ENCODE results near the gene PARD3. TPM values are rescaled to one million over a fixed set of nuclear protein-coding genes. Genes with fewer than 3 reads are reported as not detected.

PARD3 gene
- total RNA-seq, 1 donor from 2014 or later = 22.9 TPM

DNA sequence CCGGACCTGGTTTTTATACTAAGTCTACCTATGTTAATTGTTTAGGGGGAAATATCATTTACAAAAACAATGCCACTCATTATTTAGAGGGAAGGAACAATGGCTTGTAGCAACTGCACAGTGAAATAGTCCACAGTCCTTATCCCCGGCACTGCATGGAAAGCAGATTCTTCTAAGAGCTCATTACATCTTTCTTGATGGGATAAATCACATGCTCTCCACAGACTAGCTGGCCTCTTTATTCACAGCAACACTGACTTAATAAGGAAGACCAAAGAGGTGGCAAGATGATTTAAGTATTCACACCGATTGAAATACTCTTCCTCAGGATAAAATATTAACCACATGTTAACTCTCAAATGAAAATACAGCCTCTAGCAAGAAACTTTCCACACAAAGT is 349.4 kb downstream of the PARD3 start:
- H3K36me3 Mint-ChIP-seq (ENCODE audit: unreplicated experiment) = no peaks in the 10 kb centered on the region
- TF ChIP-seq, protein P1, sequence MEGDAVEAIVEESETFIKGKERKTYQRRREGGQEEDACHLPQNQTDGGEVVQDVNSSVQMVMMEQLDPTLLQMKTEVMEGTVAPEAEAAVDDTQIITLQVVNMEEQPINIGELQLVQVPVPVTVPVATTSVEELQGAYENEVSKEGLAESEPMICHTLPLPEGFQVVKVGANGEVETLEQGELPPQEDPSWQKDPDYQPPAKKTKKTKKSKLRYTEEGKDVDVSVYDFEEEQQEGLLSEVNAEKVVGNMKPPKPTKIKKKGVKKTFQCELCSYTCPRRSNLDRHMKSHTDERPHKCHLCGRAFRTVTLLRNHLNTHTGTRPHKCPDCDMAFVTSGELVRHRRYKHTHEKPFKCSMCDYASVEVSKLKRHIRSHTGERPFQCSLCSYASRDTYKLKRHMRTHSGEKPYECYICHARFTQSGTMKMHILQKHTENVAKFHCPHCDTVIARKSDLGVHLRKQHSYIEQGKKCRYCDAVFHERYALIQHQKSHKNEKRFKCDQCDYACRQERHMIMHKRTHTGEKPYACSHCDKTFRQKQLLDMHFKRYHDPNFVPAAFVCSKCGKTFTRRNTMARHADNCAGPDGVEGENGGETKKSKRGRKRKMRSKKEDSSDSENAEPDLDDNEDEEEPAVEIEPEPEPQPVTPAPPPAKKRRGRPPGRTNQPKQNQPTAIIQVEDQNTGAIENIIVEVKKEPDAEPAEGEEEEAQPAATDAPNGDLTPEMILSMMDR (IDR thresholded peaks at IDR 0.05; ENCODE audit: partially characterized antibody, unreplicated experiment) = no peak
- H3K27ac Mint-ChIP-seq (ENCODE audit: unreplicated experiment) = no peak overlapping the region
- H3K4me1 Mint-ChIP-seq (ENCODE audit: low read depth, unreplicated experiment) = no peaks in the 10 kb centered on the region
- DNase-seq = no peak
- H3K4me3 Mint-ChIP-seq (ENCODE audit: unreplicated experiment) = no peak overlapping the region
- peaks cover 2% of the 10 kb centered on the region for H3K27me3 Mint-ChIP-seq (ENCODE audit: unreplicated experiment)
- no peaks in the 10 kb centered on the region for H3K9me3 Mint-ChIP-seq (ENCODE audit: unreplicated experiment)

DNA sequence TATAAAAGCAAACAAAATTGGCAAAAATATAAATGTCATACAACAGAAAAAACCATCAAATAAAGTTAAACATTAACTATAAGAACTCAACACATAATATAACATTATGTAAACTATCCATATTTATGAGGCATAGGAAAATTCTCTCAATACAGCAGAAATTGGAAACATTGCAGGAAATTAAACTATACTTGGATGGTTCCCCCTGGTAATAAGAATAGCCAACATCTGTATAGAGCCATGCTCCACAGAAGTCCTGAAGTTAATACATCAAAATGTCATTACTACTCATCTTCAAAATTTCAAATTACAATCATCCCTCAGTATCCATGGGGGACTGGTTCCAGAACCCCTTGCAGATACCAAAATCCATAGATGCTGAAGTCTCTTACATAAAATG is 350.5 kb downstream of the PARD3 start:
- no peaks in the 10 kb centered on the region for H3K27me3 Mint-ChIP-seq (ENCODE audit: unreplicated experiment)
- no peaks in the 10 kb centered on the region for H3K36me3 Mint-ChIP-seq (ENCODE audit: unreplicated experiment)
- no peak overlapping the region for H3K4me3 Mint-ChIP-seq (ENCODE audit: unreplicated experiment)
- TF ChIP-seq, protein P1 (IDR thresholded peaks at IDR 0.05; ENCODE audit: partially characterized antibody, unreplicated experiment) = no peak
- H3K4me1 Mint-ChIP-seq (ENCODE audit: low read depth, unreplicated experiment) = no peaks in the 10 kb centered on the region
- no peak overlapping the region for H3K27ac Mint-ChIP-seq (ENCODE audit: unreplicated experiment)
- H3K9me3 Mint-ChIP-seq (ENCODE audit: unreplicated experiment) = no peaks in the 10 kb centered on the region
- no peak for DNase-seq

DNA sequence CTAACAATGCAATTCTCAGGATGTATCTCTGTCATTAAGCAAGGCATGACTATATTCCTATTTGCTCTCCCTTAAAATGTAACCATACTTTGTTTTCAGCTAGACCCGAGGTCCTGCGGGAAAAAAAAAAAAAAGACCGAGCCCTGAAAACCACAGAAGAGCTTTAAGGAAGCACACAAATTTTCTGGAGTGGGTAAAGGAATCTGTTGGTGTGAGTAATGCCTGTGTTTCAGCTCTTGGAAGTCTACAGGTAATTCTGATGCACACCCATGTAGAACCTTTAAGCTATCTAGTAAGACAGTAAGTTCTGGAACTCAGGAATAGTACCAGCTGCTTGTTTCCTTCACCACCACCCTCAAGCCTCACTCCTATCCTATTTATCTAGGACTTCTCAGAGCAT is 351.1 kb downstream of the PARD3 start:
- DNase-seq = no peak
- Mint-ChIP-seq H3K4me1 (ENCODE audit: low read depth, unreplicated experiment) (no peaks in the 10 kb centered on the region), H3K27ac (ENCODE audit: unreplicated experiment) (no peak overlapping the region), H3K9me3 (ENCODE audit: unreplicated experiment) (no peaks in the 10 kb centered on the region), H3K4me3 (ENCODE audit: unreplicated experiment) (no peak overlapping the region), H3K27me3 (ENCODE audit: unreplicated experiment) (no peaks in the 10 kb centered on the region), H3K36me3 (ENCODE audit: unreplicated experiment) (no peaks in the 10 kb centered on the region)
- TF ChIP-seq, protein P1 (IDR thresholded peaks at IDR 0.05; ENCODE audit: partially characterized antibody, unreplicated experiment) = no peak

DNA sequence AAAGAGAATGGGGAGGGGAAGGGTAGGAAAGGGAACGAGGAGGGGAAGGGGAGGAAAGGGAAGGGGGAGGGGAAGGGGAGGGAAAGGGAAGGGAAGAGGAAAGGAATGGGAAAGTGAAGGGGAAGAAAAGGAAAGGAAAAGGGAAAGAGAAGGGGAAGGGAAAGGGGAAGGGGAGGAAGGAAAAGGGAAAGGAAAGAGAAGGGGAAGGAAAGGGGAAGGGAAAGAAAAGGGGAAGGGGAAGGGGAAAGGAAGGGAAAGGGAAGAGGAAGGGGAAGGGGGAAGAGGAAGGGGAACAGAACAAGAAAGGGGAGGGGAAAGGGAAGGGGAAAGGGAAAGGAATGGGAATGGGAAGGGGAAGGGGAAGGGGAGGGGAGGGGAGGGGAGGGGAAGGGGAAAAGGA is 352.1 kb downstream of the PARD3 start:
- Mint-ChIP-seq H3K27ac (ENCODE audit: unreplicated experiment) (no peak overlapping the region), H3K9me3 (ENCODE audit: unreplicated experiment) (no peaks in the 10 kb centered on the region), H3K4me3 (ENCODE audit: unreplicated experiment) (no peak overlapping the region), H3K27me3 (ENCODE audit: unreplicated experiment) (no peaks in the 10 kb centered on the region), H3K4me1 (ENCODE audit: low read depth, unreplicated experiment) (no peaks in the 10 kb centered on the region), H3K36me3 (ENCODE audit: unreplicated experiment) (no peaks in the 10 kb centered on the region)
- TF ChIP-seq, protein P1 (IDR thresholded peaks at IDR 0.05; ENCODE audit: partially characterized antibody, unreplicated experiment) = no peak
- no peak for DNase-seq

DNA sequence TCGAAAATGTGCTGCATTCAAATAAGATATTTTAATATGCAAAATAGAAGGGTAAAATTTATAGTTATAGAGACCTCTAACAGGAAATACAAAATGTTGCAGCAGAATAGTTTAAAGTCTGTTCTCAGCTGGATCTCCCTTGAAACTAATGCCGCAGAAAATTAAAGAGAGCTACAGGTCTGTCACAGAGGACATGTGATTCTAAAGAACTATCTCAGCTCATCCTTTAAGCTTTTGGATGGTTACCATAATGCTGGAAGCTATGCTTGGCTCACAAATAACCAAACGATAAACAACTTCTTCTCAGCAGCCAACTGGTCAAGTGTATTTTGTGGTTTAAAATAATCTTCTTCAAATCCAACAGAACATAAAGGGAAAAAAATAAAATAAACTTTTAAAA is 353.0 kb downstream of the PARD3 start:
- no peaks in the 10 kb centered on the region for H3K4me1 Mint-ChIP-seq (ENCODE audit: low read depth, unreplicated experiment)
- no peak overlapping the region for H3K4me3 Mint-ChIP-seq (ENCODE audit: unreplicated experiment)
- H3K27me3 Mint-ChIP-seq (ENCODE audit: unreplicated experiment) = no peaks in the 10 kb centered on the region
- DNase-seq = no peak
- TF ChIP-seq, protein P1 (IDR thresholded peaks at IDR 0.05; ENCODE audit: partially characterized antibody, unreplicated experiment) = no peak
- no peaks in the 10 kb centered on the region for H3K9me3 Mint-ChIP-seq (ENCODE audit: unreplicated experiment)
- H3K36me3 Mint-ChIP-seq (ENCODE audit: unreplicated experiment) = no peaks in the 10 kb centered on the region
- no peak overlapping the region for H3K27ac Mint-ChIP-seq (ENCODE audit: unreplicated experiment)
